ENCODE data around the gene STX19.
A peak's percentile ranks its signal among the peaks of the same experiment; 100 is the strongest.
"Not testable (repeated sequence)": the region's sequence is repeated elsewhere in the genome, so short reads cannot be mapped to it uniquely, and the experiment has no call there.

The STX19 gene

GRCh38 chr3:93979850-93980676 lies 48.3 kb downstream of the STX19 start, which contains the start of gene ARL13B:
Gene ARL13B (plus strand): TSS chr3:93980155. CDS start chr3:93980424, 269 bp downstream.
- peak; percentile 96 for DNase-seq (ENCODE audit: low read depth in 2 of 2)

GRCh38 chr3:93973131-93974126 lies 55.0 kb downstream of the STX19 start, which contains the start of gene PROS1:
Gene PROS1 (minus strand): TSS chr3:93973896. CDS start chr3:93973749, 147 bp downstream.
- DNase-seq (ENCODE audit: low read depth in 2 of 2) = peak; percentile 54 to 56

- DNase-seq (ENCODE audit: low read depth in 2 of 2) = no peak
Measured at GRCh38 chr3:93969997-93970396, 58.4 kb downstream of the STX19 start.

- DNase-seq (ENCODE audit: low read depth in 2 of 2) = no peak
Measured at GRCh38 chr3:93969443-93969842, 59.0 kb downstream of the STX19 start.

GRCh38 chr3:93965106-93965505 lies 63.3 kb downstream of the STX19 start:
- not testable (repeated sequence) for DNase-seq (ENCODE audit: low read depth in 2 of 2)
